GM18517 (cell line): ENCODE data around the gene CD1B.
A peak's percentile ranks its signal among the peaks of the same experiment; 100 is the strongest.
"Not testable (repeated sequence)": the region's sequence is repeated elsewhere in the genome, so short reads cannot be mapped to it uniquely, and the experiment has no call there.

Experiments used
- ATAC-seq: cut with Tn5 transposase; IDR thresholded peaks from one replicate; pipeline ENCODE4 v1.9.1; 2021; ENCODE audit warnings: mild to moderate bottlenecking, moderate library complexity; ENCODE audit not compliant: unreplicated experiment

CD1B gene

GRCh38 chr1:158331481-158332150 lies at the start of gene CD1B:
Gene CD1B (minus strand): TSS chr1:158331531. CDS start chr1:158331423, 108 bp downstream.
- ATAC-seq = no peak

GRCh38 chr1:158374860-158375259 lies 43.5 kb upstream of the CD1B start:
- ATAC-seq = no peak

GRCh38 chr1:158374101-158374500 lies 42.8 kb upstream of the CD1B start:
- not testable (repeated sequence) for ATAC-seq

GRCh38 chr1:158371188-158371953 lies 40.0 kb upstream of the CD1B start:
- peak; percentile 86 for ATAC-seq

- no peak for ATAC-seq
These were observed 35.5 kb upstream of the CD1B start for GRCh38 chr1:158366783-158367182.

- ATAC-seq = no peak
These were observed 31.6 kb upstream of the CD1B start for GRCh38 chr1:158362941-158363340.

GRCh38 chr1:158362482-158362881 lies 31.2 kb upstream of the CD1B start:
- ATAC-seq = no peak

GRCh38 chr1:158357441-158357840 lies 26.1 kb upstream of the CD1B start:
- no peak for ATAC-seq

- no peak for ATAC-seq
These were observed 25.3 kb upstream of the CD1B start for GRCh38 chr1:158356616-158357015.

- ATAC-seq = no peak
These were observed 24.5 kb upstream of the CD1B start for GRCh38 chr1:158355773-158356285.

GRCh38 chr1:158354255-158354654 lies 22.9 kb upstream of the CD1B start:
- ATAC-seq = no peak

GRCh38 chr1:158353303-158354075 lies 22.2 kb upstream of the CD1B start, which contains the start of gene CD1E:
Gene CD1E (plus strand): TSS chr1:158353894. CDS start chr1:158353989, 95 bp downstream.
- ATAC-seq = no peak

- ATAC-seq = not testable (repeated sequence)
These were observed 17.6 kb upstream of the CD1B start for GRCh38 chr1:158348946-158349345.

- not testable (repeated sequence) for ATAC-seq
These were observed 5.1 kb upstream of the CD1B start for GRCh38 chr1:158336413-158336812.

GRCh38 chr1:158335213-158335532 lies 3.8 kb upstream of the CD1B start:
- no peak for ATAC-seq

GRCh38 chr1:158334526-158335212 lies 3.3 kb upstream of the CD1B start:
- no peak for ATAC-seq

GRCh38 chr1:158333405-158334155 lies 2.2 kb upstream of the CD1B start:
- ATAC-seq = no peak

GRCh38 chr1:158331106-158331425 lies 265 bp downstream of the CD1B start:
- ATAC-seq = no peak

GRCh38 chr1:158330391-158331105 lies 783 bp downstream of the CD1B start:
- ATAC-seq = no peak

GRCh38 chr1:158329733-158330132 lies 1.6 kb downstream of the CD1B start:
- ATAC-seq = no peak
